ENCODE data around the gene SPDEF.

The SPDEF gene

GRCh38 chr6:34596798-34597197 lies 40.7 kb upstream of the SPDEF start:
- H3K27ac ChIP-seq, result no peak overlapping the region
- H3K36me3 ChIP-seq (ENCODE audit: insufficient read depth, low read length), result no peaks in the 10 kb centered on the region
- no peaks in the 10 kb centered on the region for H3K9me3 ChIP-seq (ENCODE audit: low read depth, low read length)
- TF ChIP-seq POLR2AphosphoS5 (IDR thresholded peaks at IDR 0.05; ENCODE audit: borderline replicate concordance, low read depth, low read length), result no peak
- no peak for TF ChIP-seq EZH2 (IDR thresholded peaks at IDR 0.05)
- TF ChIP-seq FOXP2 (optimal IDR thresholded peaks at IDR 0.05; ENCODE audit: control extremely low read depth, extremely low read length, insufficient read depth), result no peak
- H3K4me3 ChIP-seq, result no peak overlapping the region
- no peak for DNase-seq (ENCODE audit: low read depth, low spot score)
- no peak overlapping the region for H3K9ac ChIP-seq (ENCODE audit: insufficient read length)

DNA sequence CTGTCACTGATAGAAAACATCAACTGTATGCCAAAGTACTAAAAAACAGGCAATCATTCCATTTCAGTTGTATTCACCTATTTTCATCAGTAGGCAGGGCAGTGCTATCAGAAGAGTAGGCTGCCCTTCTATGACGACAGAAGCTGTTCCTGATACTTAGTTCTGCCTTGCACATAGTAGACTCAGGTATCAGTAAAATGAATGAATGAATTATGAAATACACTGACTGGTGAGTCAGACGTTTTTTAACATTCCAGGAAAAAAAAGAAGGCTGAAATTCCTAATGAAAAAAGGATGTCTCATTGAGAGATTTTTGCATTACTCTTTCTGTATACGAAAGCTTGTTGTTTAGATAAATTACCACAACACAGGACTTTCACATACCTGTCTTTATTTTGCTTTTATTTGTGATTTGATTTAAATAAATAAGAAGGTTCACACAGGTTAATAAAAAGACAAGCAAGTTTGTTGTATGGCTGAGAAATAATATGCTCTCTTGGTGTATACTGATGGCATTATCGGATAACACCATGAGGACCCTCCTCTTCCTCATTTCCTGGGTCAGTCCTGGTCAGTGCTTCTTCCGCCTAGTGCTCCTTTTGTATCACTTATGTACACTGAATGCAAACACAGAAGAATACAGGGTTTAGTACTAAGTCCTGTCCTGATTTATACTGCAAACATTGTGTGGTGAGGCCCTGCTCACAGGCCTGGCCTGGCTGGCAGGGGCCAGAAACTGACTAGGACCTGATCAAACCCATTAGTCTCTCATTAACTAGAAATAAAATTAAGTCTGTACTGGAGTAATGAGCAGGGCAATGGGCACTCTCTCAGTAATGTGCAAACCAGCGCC lies 39.4 kb upstream of the SPDEF start:
- TF ChIP-seq EZH2 (IDR thresholded peaks at IDR 0.05), result no peak
- TF ChIP-seq FOXP2 (optimal IDR thresholded peaks at IDR 0.05; ENCODE audit: control extremely low read depth, extremely low read length, insufficient read depth), result no peak
- TF ChIP-seq POLR2AphosphoS5 (IDR thresholded peaks at IDR 0.05; ENCODE audit: borderline replicate concordance, low read depth, low read length), result no peak
- Histone ChIP-seq H3K27ac (no peak overlapping the region), H3K4me3 (no peak overlapping the region), H3K9me3 (ENCODE audit: low read depth, low read length) (no peaks in the 10 kb centered on the region), H3K9ac (ENCODE audit: insufficient read length) (no peak overlapping the region), H3K36me3 (ENCODE audit: insufficient read depth, low read length) (no peaks in the 10 kb centered on the region)
- DNase-seq (ENCODE audit: low read depth, low spot score), result no peak

GRCh38 chr6:34593701-34594100 lies 37.6 kb upstream of the SPDEF start:
- TF ChIP-seq EZH2 (IDR thresholded peaks at IDR 0.05) (no peak), POLR2AphosphoS5 (IDR thresholded peaks at IDR 0.05; ENCODE audit: borderline replicate concordance, low read depth, low read length) (no peak), FOXP2 (optimal IDR thresholded peaks at IDR 0.05; ENCODE audit: control extremely low read depth, extremely low read length, insufficient read depth) (no peak)
- Histone ChIP-seq H3K4me3 (no peak overlapping the region), H3K9ac (ENCODE audit: insufficient read length) (no peak overlapping the region), H3K9me3 (ENCODE audit: low read depth, low read length) (no peaks in the 10 kb centered on the region), H3K27ac (no peak overlapping the region), H3K36me3 (ENCODE audit: insufficient read depth, low read length) (no peaks in the 10 kb centered on the region)
- DNase-seq (ENCODE audit: low read depth, low spot score), result no peak

GRCh38 chr6:34592208-34592952 lies 36.3 kb upstream of the SPDEF start:
- Histone ChIP-seq H3K4me3 (no peak overlapping the region), H3K9me3 (ENCODE audit: low read depth, low read length) (no peaks in the 10 kb centered on the region), H3K9ac (ENCODE audit: insufficient read length) (no peak overlapping the region), H3K36me3 (ENCODE audit: insufficient read depth, low read length) (no peaks in the 10 kb centered on the region), H3K27ac (no peak overlapping the region)
- no peak for DNase-seq (ENCODE audit: low read depth, low spot score)
- no peak for TF ChIP-seq EZH2 (IDR thresholded peaks at IDR 0.05)
- no peak for TF ChIP-seq POLR2AphosphoS5 (IDR thresholded peaks at IDR 0.05; ENCODE audit: borderline replicate concordance, low read depth, low read length)
- no peak for TF ChIP-seq FOXP2 (optimal IDR thresholded peaks at IDR 0.05; ENCODE audit: control extremely low read depth, extremely low read length, insufficient read depth)

- Histone ChIP-seq H3K36me3 (ENCODE audit: insufficient read depth, low read length) (no peaks in the 10 kb centered on the region), H3K27ac (no peak overlapping the region), H3K9me3 (ENCODE audit: low read depth, low read length) (no peaks in the 10 kb centered on the region), H3K9ac (ENCODE audit: insufficient read length) (no peak overlapping the region), H3K4me3 (no peak overlapping the region)
- TF ChIP-seq POLR2AphosphoS5 (IDR thresholded peaks at IDR 0.05; ENCODE audit: borderline replicate concordance, low read depth, low read length) (no peak), EZH2 (IDR thresholded peaks at IDR 0.05) (no peak), FOXP2 (optimal IDR thresholded peaks at IDR 0.05; ENCODE audit: control extremely low read depth, extremely low read length, insufficient read depth) (no peak)
- DNase-seq (ENCODE audit: low read depth, low spot score), result no peak
These were observed 33.6 kb upstream of the SPDEF start for GRCh38 chr6:34589691-34590090.

- Histone ChIP-seq H3K27ac (no peak overlapping the region), H3K9ac (ENCODE audit: insufficient read length) (no peak overlapping the region), H3K36me3 (ENCODE audit: insufficient read depth, low read length) (no peaks in the 10 kb centered on the region), H3K9me3 (ENCODE audit: low read depth, low read length) (no peaks in the 10 kb centered on the region), H3K4me3 (no peak overlapping the region)
- no peak for DNase-seq (ENCODE audit: low read depth, low spot score)
- TF ChIP-seq POLR2AphosphoS5 (IDR thresholded peaks at IDR 0.05; ENCODE audit: borderline replicate concordance, low read depth, low read length) (no peak), EZH2 (IDR thresholded peaks at IDR 0.05) (no peak), FOXP2 (optimal IDR thresholded peaks at IDR 0.05; ENCODE audit: control extremely low read depth, extremely low read length, insufficient read depth) (no peak)
These were observed 33.0 kb upstream of the SPDEF start for GRCh38 chr6:34589140-34589539.

- Histone ChIP-seq H3K4me3 (no peak overlapping the region), H3K27ac (no peak overlapping the region), H3K9me3 (ENCODE audit: low read depth, low read length) (no peaks in the 10 kb centered on the region), H3K36me3 (ENCODE audit: insufficient read depth, low read length) (no peaks in the 10 kb centered on the region), H3K9ac (ENCODE audit: insufficient read length) (no peak overlapping the region)
- DNase-seq (ENCODE audit: low read depth, low spot score), result no peak
- TF ChIP-seq EZH2 (IDR thresholded peaks at IDR 0.05) (no peak), POLR2AphosphoS5 (IDR thresholded peaks at IDR 0.05; ENCODE audit: borderline replicate concordance, low read depth, low read length) (no peak), FOXP2 (optimal IDR thresholded peaks at IDR 0.05; ENCODE audit: control extremely low read depth, extremely low read length, insufficient read depth) (no peak)
These were observed 31.7 kb upstream of the SPDEF start for GRCh38 chr6:34587851-34588250.

DNA sequence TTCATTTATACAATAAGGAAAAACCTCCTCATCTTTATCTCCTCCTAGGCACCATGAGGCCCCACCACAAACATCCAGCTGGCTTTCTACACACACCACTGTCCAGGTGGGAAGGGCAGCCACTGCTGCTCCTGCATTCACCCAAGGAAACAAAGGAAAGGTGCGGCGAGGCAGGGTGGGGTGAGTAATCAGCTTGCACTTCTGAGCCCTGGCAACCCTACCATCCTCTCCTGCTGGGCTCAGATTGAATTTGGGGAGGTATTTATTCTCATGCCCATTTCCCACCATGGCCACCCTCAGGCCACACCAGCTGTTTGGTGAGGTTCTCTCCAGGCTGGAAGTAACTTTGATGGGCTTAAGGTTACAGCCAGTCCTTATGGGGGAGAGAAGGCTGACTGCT lies 31.2 kb upstream of the SPDEF start:
- no peaks in the 10 kb centered on the region for H3K9me3 ChIP-seq (ENCODE audit: low read depth, low read length)
- no peaks in the 10 kb centered on the region for H3K36me3 ChIP-seq (ENCODE audit: insufficient read depth, low read length)
- no peak for DNase-seq (ENCODE audit: low read depth, low spot score)
- no peak overlapping the region for H3K27ac ChIP-seq
- TF ChIP-seq EZH2 (IDR thresholded peaks at IDR 0.05) (no peak), POLR2AphosphoS5 (IDR thresholded peaks at IDR 0.05; ENCODE audit: borderline replicate concordance, low read depth, low read length) (no peak), FOXP2 (optimal IDR thresholded peaks at IDR 0.05; ENCODE audit: control extremely low read depth, extremely low read length, insufficient read depth) (no peak)
- H3K4me3 ChIP-seq, result no peak overlapping the region
- no peak overlapping the region for H3K9ac ChIP-seq (ENCODE audit: insufficient read length)
